ENCODE results near the gene ALOX5AP.

The ALOX5AP gene

GRCh38 chr13:30779016-30779415 is 43.7 kb downstream of the ALOX5AP start:
- TF ChIP-seq CTCF (IDR thresholded peaks at IDR 0.05; ENCODE audit: borderline replicate concordance, insufficient read depth, low read depth, low read length), result no peak
- no peak overlapping the region for H3K4me3 ChIP-seq (ENCODE audit: low read depth, low read length)

- H3K4me3 ChIP-seq (ENCODE audit: low read depth, low read length), result no peak overlapping the region
- TF ChIP-seq CTCF (IDR thresholded peaks at IDR 0.05; ENCODE audit: borderline replicate concordance, insufficient read depth, low read depth, low read length), result no peak
Observed at GRCh38 chr13:30779608-30780007, 44.3 kb downstream of the ALOX5AP start.

GRCh38 chr13:30780338-30780981 is 45.1 kb downstream of the ALOX5AP start:
- TF ChIP-seq CTCF (IDR thresholded peaks at IDR 0.05; ENCODE audit: borderline replicate concordance, insufficient read depth, low read depth, low read length), result no peak
- no peak overlapping the region for H3K4me3 ChIP-seq (ENCODE audit: low read depth, low read length)

- H3K4me3 ChIP-seq (ENCODE audit: low read depth, low read length), result no peak overlapping the region
- TF ChIP-seq CTCF (IDR thresholded peaks at IDR 0.05; ENCODE audit: borderline replicate concordance, insufficient read depth, low read depth, low read length), result no peak
Observed at GRCh38 chr13:30785191-30785850, 50.0 kb downstream of the ALOX5AP start.

- no peak for TF ChIP-seq CTCF (IDR thresholded peaks at IDR 0.05; ENCODE audit: borderline replicate concordance, insufficient read depth, low read depth, low read length)
- H3K4me3 ChIP-seq (ENCODE audit: low read depth, low read length), result no peak overlapping the region
Observed at GRCh38 chr13:30786648-30787047, 51.3 kb downstream of the ALOX5AP start.

- no peak overlapping the region for H3K4me3 ChIP-seq (ENCODE audit: low read depth, low read length)
- no peak for TF ChIP-seq CTCF (IDR thresholded peaks at IDR 0.05; ENCODE audit: borderline replicate concordance, insufficient read depth, low read depth, low read length)
Observed at GRCh38 chr13:30787738-30788525, 52.6 kb downstream of the ALOX5AP start.

Measured in GM12875 (cell line).